Kidney (tissue), 14 donors: ENCODE data around the gene SLC9A4. TPM values are rescaled to one million over a fixed set of nuclear protein-coding genes. Genes with fewer than 3 reads are reported as not detected.

Experiments
- DNase-seq, 5 donors: peaks; one replicate each; pipeline ENCODE4 v3.0.0-alpha.2; 2013 to 2020
- FAIRE-seq: peaks from 2 replicates; lab custom pipeline; 2012; peaks lifted over from hg19 to GRCh38; lab: Jason Lieb, UNC
- H3K27ac ChIP-seq, 2 donors: one replicate each; pipeline ENCODE4 v1.7.0; 2013; ENCODE audit warnings: low read depth in 2 of 2, low read length in 2 of 2, inconsistent platforms in 1 of 2
- H3K27me3 ChIP-seq: one replicate; pipeline ENCODE4 v1.7.1; 2013; ENCODE audit warnings: low read length, inconsistent platforms; ENCODE audit not compliant: control insufficient read depth, insufficient read depth
- H3K36me3 ChIP-seq, 3 donors: one replicate each; pipeline versions ENCODE4 v1.7.0 to v1.7.1; 2013; ENCODE audit warnings: low read length in 3 of 3, control low read depth in 1 of 3, inconsistent platforms in 1 of 3; ENCODE audit not compliant: insufficient read depth in 3 of 3, control insufficient read depth in 2 of 3
- H3K4me1 ChIP-seq, 3 donors: one replicate each; pipeline versions ENCODE4 v1.7.0 to v1.7.1; 2013; ENCODE audit warnings: low read length in 3 of 3, inconsistent platforms in 1 of 3, low read depth in 1 of 3; ENCODE audit not compliant: control insufficient read depth in 2 of 3, insufficient read depth in 2 of 3
- H3K4me3 ChIP-seq, 3 donors: one replicate each; pipeline versions ENCODE4 v1.7.0 to v1.8.1; 2013; ENCODE audit warnings: low read length in 3 of 3, control low read depth in 1 of 3, inconsistent platforms in 1 of 3
- H3K9ac ChIP-seq, 3 donors: one replicate each; pipeline versions ENCODE4 v1.7.0 to v1.7.1; 2013; ENCODE audit warnings: low read length in 3 of 3, control low read depth in 1 of 3, inconsistent platforms in 1 of 3
- H3K9me3 ChIP-seq, 3 donors: one replicate each; pipeline versions ENCODE4 v1.7.0 to v1.7.1; 2013; ENCODE audit warnings: low read length in 3 of 3, control low read depth in 1 of 3, inconsistent platforms in 1 of 3; ENCODE audit not compliant: control insufficient read depth in 2 of 3, insufficient read depth in 1 of 3
- CTCF ChIP-seq: IDR thresholded peaks from 3 replicates; pipeline ENCODE4 v1.5.1; 2012; ENCODE audit warnings: mild to moderate bottlenecking, moderate library complexity, borderline replicate concordance; ENCODE audit not compliant: insufficient read depth; ENCODE audit errors: extremely low read depth
- intact Hi-C: fragments of 100-400 bp; cut with DNase I; formaldehyde crosslinking; loops from one replicate; pipeline ENCODE4 v1.11.1; 2022
- polyA plus RNA-seq: library from polyadenylated mRNA; stranded (reverse); fragments of 350-450 nt; fragmentation: Illumina TruSeq; extraction: RNeasy Lipid Tissue Mini Kit (QIAGEN cat#74804); gene quantifications from one replicate; pipeline ENCODE4 v1.2.3, GENCODE V29; 2014; ENCODE audit warnings: low read depth, low replicate concordance; ENCODE audit not compliant: insufficient read depth
- total RNA-seq: library from RNA; stranded (reverse); fragmentation: NEBNext Ultra II Directional; extraction: Animal tissue kit (Norgen Biotek cat#: 25700); gene quantifications from one replicate; pipeline ENCODE4 v1.2.1, GENCODE V29; 2021
- donor health status: control.
- donor health status: control.
- donor health status: control.
- donor health status: control.
- donor health status: control.
- donor health status: DM: yes; HTN: yes; CAD: no.
- donor health status: Normal renal cell carcinoma (clear cell type).

Gene SLC9A4
- total and polyA plus RNA-seq, 2 donors from 2014 or later, result 2.8 to 10.3 TPM

DNA sequence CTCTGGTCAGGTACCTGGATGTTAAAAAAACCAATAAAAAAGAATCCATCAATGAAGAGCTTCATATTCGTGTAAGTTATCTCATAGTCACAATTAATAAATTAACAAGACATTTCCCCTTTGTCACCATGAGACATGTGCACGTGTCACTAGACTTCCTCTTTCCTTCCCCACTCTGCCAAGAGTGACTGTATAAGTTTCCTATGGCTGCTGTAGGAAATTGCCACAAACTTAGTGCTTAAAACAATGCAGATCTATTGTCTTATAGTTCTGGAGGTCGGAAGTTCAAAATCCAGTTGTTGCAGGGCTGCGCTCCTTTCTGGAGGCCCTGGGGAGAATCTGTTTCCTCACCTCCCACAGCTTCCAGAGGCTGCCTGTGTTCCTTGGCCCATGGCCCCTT is 35.8 kb downstream of the SLC9A4 start:
- no peaks in the 10 kb centered on the region for H3K27me3 ChIP-seq
- intact Hi-C loops, result no loop called here
- no peaks in the 10 kb centered on the region for H3K36me3 ChIP-seq
- no peak for TF ChIP-seq CTCF
- no peaks in the 10 kb centered on the region for H3K4me1 ChIP-seq
- H3K4me3 ChIP-seq, result no peak overlapping the region
- DNase-seq (no peak), FAIRE-seq (no peak)
- no peak overlapping the region for H3K27ac ChIP-seq
- H3K9me3 ChIP-seq, result no peaks in the 10 kb centered on the region
- no peak overlapping the region for H3K9ac ChIP-seq

DNA sequence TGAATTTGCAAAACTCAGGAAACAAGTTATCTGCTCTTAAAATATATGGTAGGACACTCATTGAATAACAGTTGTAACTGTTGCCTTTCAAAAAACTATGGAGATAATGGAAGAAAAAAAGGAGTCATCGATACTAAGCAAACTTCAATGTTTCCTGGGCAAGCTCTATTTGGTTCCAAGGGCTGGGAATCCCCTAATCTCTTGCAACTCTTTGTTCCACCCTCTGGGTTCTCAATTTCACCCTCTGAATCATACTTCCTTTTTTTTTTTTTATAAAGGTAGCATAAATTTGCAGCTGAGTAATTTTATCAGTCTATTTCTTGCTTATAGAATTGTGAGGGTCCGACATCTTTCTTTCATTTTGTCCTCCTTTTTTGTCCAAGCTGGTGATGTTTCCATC is 36.7 kb downstream of the SLC9A4 start:
- Histone ChIP-seq H3K36me3 (no peaks in the 10 kb centered on the region), H3K4me3 (no peak overlapping the region), H3K9me3 (no peaks in the 10 kb centered on the region), H3K4me1 (no peaks in the 10 kb centered on the region), H3K9ac (no peak overlapping the region), H3K27me3 (no peaks in the 10 kb centered on the region), H3K27ac (no peak overlapping the region)
- FAIRE-seq, result no peak
- no peak for TF ChIP-seq CTCF
- intact Hi-C loops, result no loop called here
- no peak for DNase-seq

- H3K9ac ChIP-seq, result no peak overlapping the region
- peaks cover 0 to 2% (median 0%) of the 10 kb centered on the region in 3 donors for H3K4me1 ChIP-seq
- no peaks in the 10 kb centered on the region for H3K27me3 ChIP-seq
- TF ChIP-seq CTCF, result no peak
- DNase-seq, result no peak
- intact Hi-C loops, result no loop called here
- FAIRE-seq, result no peak
- no peak overlapping the region for H3K27ac ChIP-seq
- no peaks in the 10 kb centered on the region for H3K36me3 ChIP-seq
- H3K9me3 ChIP-seq, result no peaks in the 10 kb centered on the region
- no peak overlapping the region for H3K4me3 ChIP-seq
Measured at GRCh38 chr2:102510791-102511575, 38.0 kb downstream of the SLC9A4 start.
